BE2C (cell line): Measurements from ENCODE around the gene PKM.

Experiments
- DNase-seq: peaks from one replicate; pipeline ENCODE4 v3.0.0-alpha.2; 2020
- H3K27me3 ChIP-seq: fragments of 250-450 bp; sonication (Bioruptor Pico); 2 replicates; pipeline ENCODE4 v1.5.1; 2020; ENCODE audit warnings: mild to moderate bottlenecking
- H3K36me3 ChIP-seq: fragments of 250-450 bp; sonication (Bioruptor Pico); 2 replicates; pipeline ENCODE4 v1.5.1; 2020; ENCODE audit warnings: mild to moderate bottlenecking
- H3K4me1 ChIP-seq: fragments of 250-450 bp; sonication (Bioruptor Pico); 2 replicates; pipeline ENCODE4 v1.5.1; 2020
- H3K4me3 ChIP-seq: 2 replicates; pipeline ENCODE4 v1.5.1; 2011; ENCODE audit warnings: low read depth, low read length
- H3K9me3 ChIP-seq: fragments of 250-450 bp; sonication (Bioruptor Pico); 2 replicates; pipeline ENCODE4 v1.5.1; 2020
- TF ChIP-seq, protein P1 (sequence below): IDR thresholded peaks from 2 replicates; pipeline ENCODE4 v1.5.1; 2012; ENCODE audit warnings: mild to moderate bottlenecking, low read depth, low read length

PKM gene

DNA sequence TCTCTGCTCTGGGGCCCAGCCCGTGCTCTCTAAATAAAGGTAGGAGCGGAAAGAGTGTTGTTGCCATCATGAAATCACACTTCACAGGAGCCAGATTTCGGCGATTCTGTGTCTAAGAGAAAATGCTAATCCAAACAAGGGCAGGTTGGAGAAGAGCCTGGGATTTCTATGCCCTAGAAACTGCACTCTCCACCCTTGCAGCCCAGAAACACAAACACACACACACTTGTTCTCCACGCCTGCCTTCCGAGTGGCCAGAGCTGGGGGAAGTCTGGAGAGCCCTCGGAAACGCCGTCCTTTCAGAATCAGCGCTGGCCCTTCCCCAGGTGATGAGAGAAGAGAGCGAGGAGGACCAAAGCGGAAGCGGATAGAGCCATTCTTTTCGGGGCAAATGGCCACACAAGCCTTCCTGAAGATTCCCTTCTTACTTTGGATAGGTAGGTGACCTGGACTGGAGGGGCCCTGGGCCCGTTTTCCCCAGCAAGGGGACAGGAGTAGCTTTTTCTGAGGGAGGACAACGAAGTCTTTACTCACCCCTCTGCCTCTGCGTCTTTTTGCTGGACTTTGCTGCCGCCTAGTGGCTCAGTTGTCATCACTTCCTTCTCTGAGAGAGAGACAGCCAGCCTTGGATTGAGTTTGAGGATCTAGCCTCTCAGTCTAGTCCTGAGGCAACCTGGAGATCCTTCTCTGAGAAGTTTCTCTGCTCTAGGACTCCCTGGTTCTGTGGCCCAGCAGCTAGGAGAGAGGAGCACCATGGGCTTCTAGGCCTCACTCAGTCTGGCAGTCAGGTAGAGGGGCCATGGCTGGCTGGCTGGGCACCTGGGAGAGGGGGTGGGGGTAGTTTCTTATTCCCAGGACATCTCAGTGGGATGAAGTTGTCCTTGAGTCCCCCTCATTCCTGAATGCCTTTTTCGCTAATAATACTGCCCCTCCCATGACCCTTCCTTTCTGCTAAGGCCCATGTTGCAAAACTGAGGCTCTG lies 75.1 kb downstream of the PKM start:
- Histone ChIP-seq H3K27me3 (no peaks in the 10 kb centered on the region), H3K4me3 (peak overlapping the region; percentile 74), H3K4me1 (no peaks in the 10 kb centered on the region), H3K9me3 (no peaks in the 10 kb centered on the region), H3K36me3 (no peaks in the 10 kb centered on the region)
- TF ChIP-seq, protein P1, sequence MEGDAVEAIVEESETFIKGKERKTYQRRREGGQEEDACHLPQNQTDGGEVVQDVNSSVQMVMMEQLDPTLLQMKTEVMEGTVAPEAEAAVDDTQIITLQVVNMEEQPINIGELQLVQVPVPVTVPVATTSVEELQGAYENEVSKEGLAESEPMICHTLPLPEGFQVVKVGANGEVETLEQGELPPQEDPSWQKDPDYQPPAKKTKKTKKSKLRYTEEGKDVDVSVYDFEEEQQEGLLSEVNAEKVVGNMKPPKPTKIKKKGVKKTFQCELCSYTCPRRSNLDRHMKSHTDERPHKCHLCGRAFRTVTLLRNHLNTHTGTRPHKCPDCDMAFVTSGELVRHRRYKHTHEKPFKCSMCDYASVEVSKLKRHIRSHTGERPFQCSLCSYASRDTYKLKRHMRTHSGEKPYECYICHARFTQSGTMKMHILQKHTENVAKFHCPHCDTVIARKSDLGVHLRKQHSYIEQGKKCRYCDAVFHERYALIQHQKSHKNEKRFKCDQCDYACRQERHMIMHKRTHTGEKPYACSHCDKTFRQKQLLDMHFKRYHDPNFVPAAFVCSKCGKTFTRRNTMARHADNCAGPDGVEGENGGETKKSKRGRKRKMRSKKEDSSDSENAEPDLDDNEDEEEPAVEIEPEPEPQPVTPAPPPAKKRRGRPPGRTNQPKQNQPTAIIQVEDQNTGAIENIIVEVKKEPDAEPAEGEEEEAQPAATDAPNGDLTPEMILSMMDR = peak; percentile 99
- DNase-seq = peak; percentile 84

DNA sequence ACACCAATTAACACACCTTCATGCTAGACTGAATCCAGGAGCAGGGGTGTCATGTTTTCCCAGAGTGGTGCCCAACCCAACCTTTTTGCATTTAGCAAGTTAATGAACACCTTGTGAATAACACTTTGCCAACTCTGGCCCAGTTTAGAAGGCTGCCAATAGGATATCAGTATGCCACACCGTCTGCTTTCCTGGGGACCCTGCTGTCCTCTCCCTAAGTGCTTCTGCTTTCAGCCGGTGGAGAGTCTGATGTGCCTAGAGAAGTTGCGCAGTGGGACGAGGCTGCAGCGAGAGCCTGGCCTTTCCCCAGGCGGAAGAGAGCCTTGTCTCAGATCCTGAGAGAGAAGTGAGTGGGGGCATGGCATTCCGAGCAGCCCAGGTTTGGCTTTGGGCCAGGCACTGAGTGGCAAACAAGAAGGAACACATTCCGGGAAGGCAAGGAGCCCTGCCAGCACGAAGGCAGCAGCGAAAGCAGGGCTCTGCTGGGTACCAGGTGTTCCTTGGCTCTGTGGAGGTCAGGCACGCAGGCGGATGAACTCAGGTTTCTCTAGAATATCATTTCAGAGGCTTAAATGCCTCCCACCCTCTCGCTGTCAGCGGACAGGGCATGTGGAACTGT lies 75.9 kb downstream of the PKM start:
- Histone ChIP-seq H3K36me3 (no peaks in the 10 kb centered on the region), H3K9me3 (no peaks in the 10 kb centered on the region), H3K27me3 (no peaks in the 10 kb centered on the region), H3K4me3 (peak overlapping the region; percentile 74), H3K4me1 (no peaks in the 10 kb centered on the region)
- peak; percentile 56 for DNase-seq
- TF ChIP-seq, protein P1 = no peak

DNA sequence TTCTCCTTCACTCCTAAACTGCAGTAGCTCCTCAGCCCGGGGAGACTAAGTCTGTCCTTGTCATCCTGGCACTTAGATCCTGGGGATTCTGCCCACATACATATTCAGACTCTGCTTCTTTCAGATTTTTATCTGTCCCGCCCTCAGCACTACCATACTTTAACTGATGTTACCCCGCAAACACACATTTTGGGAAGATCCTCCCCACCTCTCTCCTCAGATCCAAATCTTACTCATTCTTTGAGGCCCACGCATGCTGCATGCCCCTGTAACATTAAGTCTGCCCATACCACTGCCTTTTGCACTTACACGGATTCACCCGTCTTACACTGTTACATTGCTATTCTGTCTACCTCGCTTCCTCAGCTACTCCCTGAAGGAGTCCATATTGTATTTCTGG lies 76.7 kb downstream of the PKM start:
- Histone ChIP-seq H3K36me3 (no peaks in the 10 kb centered on the region), H3K27me3 (no peaks in the 10 kb centered on the region), H3K4me1 (no peaks in the 10 kb centered on the region), H3K9me3 (no peaks in the 10 kb centered on the region), H3K4me3 (no peak overlapping the region)
- no peak for DNase-seq
- TF ChIP-seq, protein P1 = no peak

DNA sequence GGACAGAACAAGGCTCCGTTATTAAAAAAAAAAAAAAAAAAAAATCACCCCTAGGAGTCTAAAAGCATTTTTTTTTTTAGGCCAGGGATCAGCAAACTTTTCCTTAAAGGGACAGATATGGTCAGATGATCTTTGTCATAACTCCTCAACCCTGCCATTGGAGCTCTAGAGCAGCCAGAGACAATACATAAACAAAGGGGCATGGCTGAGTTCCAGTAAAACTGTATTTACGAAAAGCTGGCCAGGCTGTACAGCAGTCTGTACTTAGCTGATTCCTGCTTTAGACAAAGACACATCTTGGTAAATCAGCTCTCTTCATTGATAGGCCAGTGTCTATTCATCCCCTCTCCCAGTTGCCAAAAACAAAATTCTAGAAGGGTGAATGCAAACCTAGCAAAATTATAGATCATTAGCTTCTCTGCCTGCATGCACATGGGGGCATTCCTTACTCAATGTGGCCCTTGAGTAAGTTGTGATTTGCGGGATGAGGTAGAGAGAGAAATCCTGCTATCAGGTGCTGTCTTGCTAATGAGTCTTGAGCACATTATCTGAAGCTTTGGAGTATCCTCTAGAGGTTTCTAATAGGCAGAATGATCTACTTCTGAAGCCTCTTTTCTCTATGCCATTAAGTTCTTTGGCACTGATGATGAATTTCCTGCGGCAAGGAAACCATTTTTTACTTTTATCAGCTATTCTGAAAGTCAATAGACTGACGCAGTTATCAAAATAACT lies 77.6 kb downstream of the PKM start:
- Histone ChIP-seq H3K4me1 (no peaks in the 10 kb centered on the region), H3K9me3 (no peaks in the 10 kb centered on the region), H3K4me3 (no peak overlapping the region), H3K36me3 (no peaks in the 10 kb centered on the region), H3K27me3 (no peaks in the 10 kb centered on the region)
- TF ChIP-seq, protein P1 = no peak
- DNase-seq = no peak
